ENCODE results near the gene B2M. TPM values are rescaled to one million over a fixed set of nuclear protein-coding genes. Genes with fewer than 3 reads are reported as not detected.

The B2M gene
- total RNA-seq, 1 experiment from 2014 or later, result 5,459 TPM

Other genes with a start within 250 kb of the B2M start
- 39.1 and 40.0 TPM in 2 replicates for gene EIF3J, start 174.4 kb upstream of the B2M start, total RNA-seq (2014; rRNA removed; shearing (Covaris generic))
- gene SPG11, start 47.9 kb upstream of the B2M start, total RNA-seq (2014; rRNA removed; shearing (Covaris generic)), result 21.6 and 30.1 TPM in 2 replicates
- gene PATL2, start 194 bp upstream of the B2M start, total RNA-seq (2014; rRNA removed; shearing (Covaris generic)), result 0.12 and 0.77 TPM in 2 replicates
- gene TRIM69, start 25.0 kb downstream of the B2M start, total RNA-seq (2014; rRNA removed; shearing (Covaris generic)), result 21.0 and 24.7 TPM in 2 replicates
- gene TERB2, start 245.2 kb downstream of the B2M start, total RNA-seq (2014; rRNA removed; shearing (Covaris generic)), result not detected in 2 replicates